H1 (cell line): ENCODE data around the gene DOCK3. TPM values are rescaled to one million over a fixed set of nuclear protein-coding genes. Genes with fewer than 3 reads are reported as not detected.

ENCODE experiments used
- CTCF ChIA-PET: fragments of 300-600 bp; sonication (Branson Sonifier 250); formaldehyde crosslinking; loops from one replicate; lab custom pipeline; 2021; ENCODE audit not compliant: partially characterized antibody; lab: Charles Lee
- POLR2A ChIA-PET: fragments of 300-600 bp; sonication (Branson Sonifier 250); formaldehyde crosslinking; loops from one replicate; lab custom pipeline; 2021; ENCODE audit warnings: inconsistent platforms; ENCODE audit not compliant: partially characterized antibody; lab: Charles Lee
- DNase-seq, 2 experiments: peaks; one replicate each; pipeline versions ENCODE4 v3.0.0 to v3.0.0-alpha.2; 2010 to 2022; ENCODE audit warnings: low spot score in 2 of 2, low read depth in 1 of 2, mixed read lengths in 1 of 2
- FAIRE-seq: peaks from 2 replicates; lab custom pipeline; 2011; peaks lifted over from hg19 to GRCh38; lab: Jason Lieb, UNC
- H2AFZ ChIP-seq: 2 replicates; pipeline ENCODE4 v1.8.1; 2012; ENCODE audit warnings: low read length, inconsistent platforms
- H2AK5ac ChIP-seq: 2 replicates; pipeline ENCODE4 v1.6.1; 2013; ENCODE audit warnings: low read depth, low read length
- H2BK120ac ChIP-seq: replicated peaks from 2 replicates; pipeline ENCODE3; 2013; ENCODE audit warnings: low read depth, low read length, inconsistent platforms
- H2BK12ac ChIP-seq: 2 replicates; pipeline ENCODE4 v1.6.1; 2013; ENCODE audit warnings: low read depth, low read length
- H2BK15ac ChIP-seq: 2 replicates; pipeline ENCODE4 v1.6.1; 2013; ENCODE audit warnings: low read length
- H2BK20ac ChIP-seq: 2 replicates; pipeline ENCODE4 v1.6.1; 2013; ENCODE audit warnings: low read length
- H2BK5ac ChIP-seq: 2 replicates; pipeline ENCODE4 v1.6.1; 2013; ENCODE audit warnings: low read depth, low read length
- H3K14ac ChIP-seq: 2 replicates; pipeline ENCODE4 v1.6.1; 2013; ENCODE audit warnings: inconsistent platforms; ENCODE audit not compliant: insufficient read length
- H3K18ac ChIP-seq: 2 replicates; pipeline ENCODE4 v1.6.1; 2013; ENCODE audit warnings: low read length; ENCODE audit errors: extremely low read depth
- H3K23ac ChIP-seq: 2 replicates; pipeline ENCODE4 v1.6.1; 2013; ENCODE audit warnings: inconsistent platforms; ENCODE audit not compliant: insufficient read length
- H3K23me2 ChIP-seq: 2 replicates; pipeline ENCODE4 v1.6.1; 2013; ENCODE audit warnings: low read depth, low read length
- H3K27ac ChIP-seq: 2 replicates; pipeline ENCODE4 v1.6.1; 2011; ENCODE audit warnings: low read depth, low read length, inconsistent platforms
- H3K27me3 ChIP-seq, 4 experiments: replicated peaks in 1 of 4; 1 replicate in 1 of 4; 2 replicates in 3 of 4; pipeline versions ENCODE4 v1.6.1 to v1.8.1; 2011 to 2013; ENCODE audit warnings: low read length in 3 of 4, mild to moderate bottlenecking in 3 of 4, inconsistent platforms in 2 of 4, mixed read lengths in 2 of 4, moderate library complexity in 1 of 4; ENCODE audit not compliant: control insufficient read depth in 3 of 4, insufficient read depth in 3 of 4; ENCODE audit errors: extremely low read depth in 1 of 4
- H3K36me3 ChIP-seq, 4 experiments: 2 replicates each; pipeline versions ENCODE4 v1.6.1 to v1.8.1; 2011 to 2013; ENCODE audit warnings: mild to moderate bottlenecking in 4 of 4, low read length in 3 of 4, moderate library complexity in 2 of 4, control low read depth in 1 of 4, inconsistent platforms in 1 of 4; ENCODE audit not compliant: insufficient read depth in 4 of 4, control insufficient read depth in 2 of 4
- H3K4ac ChIP-seq: replicated peaks from 2 replicates; pipeline ENCODE3; 2013; ENCODE audit warnings: low read length, low read depth, mixed read lengths, inconsistent platforms; ENCODE audit not compliant: insufficient read length
- H3K4me1 ChIP-seq, 4 experiments: replicated peaks in 1 of 4; 1 replicate in 1 of 4; 2 replicates in 3 of 4; pipeline versions ENCODE4 v1.6.1 to v1.8.1; 2011 to 2013; ENCODE audit warnings: low read length in 3 of 4, inconsistent platforms in 2 of 4, mixed read lengths in 1 of 4; ENCODE audit not compliant: insufficient read depth in 4 of 4, control insufficient read depth in 3 of 4
- H3K4me2 ChIP-seq, 2 experiments: 2 replicates each; pipeline versions ENCODE4 v1.6.1 to v1.8.1; 2011 to 2013; ENCODE audit warnings: low read depth in 2 of 2, low read length in 2 of 2, control low read depth in 1 of 2, inconsistent platforms in 1 of 2, mild to moderate bottlenecking in 1 of 2; ENCODE audit not compliant: insufficient read depth in 1 of 2
- H3K4me3 ChIP-seq, 4 experiments: fragments of 200-600, 300-600 bp in 1 of 4; sonication (generic), shearing (Covaris generic), sonication (Bioruptor Twin) in 1 of 4; 2 replicates each; pipeline versions ENCODE4 v1.5.1 to v1.8.1; 2011 to 2016; ENCODE audit warnings: low read length in 4 of 4, low read depth in 3 of 4, control low read depth in 2 of 4, inconsistent platforms in 2 of 4, mild to moderate bottlenecking in 2 of 4, mixed read lengths in 1 of 4, moderate library complexity in 1 of 4; ENCODE audit not compliant: insufficient read depth in 2 of 4; ENCODE audit errors: extremely low read depth in 1 of 4
- H3K56ac ChIP-seq: replicated peaks from 2 replicates; pipeline ENCODE3; 2013; ENCODE audit warnings: low read depth, mild to moderate bottlenecking, mixed read lengths, low read length, inconsistent platforms; ENCODE audit not compliant: insufficient read length
- H3K79me1 ChIP-seq: 2 replicates; pipeline ENCODE4 v1.6.1; 2013; ENCODE audit warnings: low read depth, low read length, control low read depth
- H3K79me2 ChIP-seq, 2 experiments: 2 replicates each; pipeline versions ENCODE4 v1.6.1 to v1.8.1; 2012 to 2013; ENCODE audit warnings: low read length in 2 of 2, mild to moderate bottlenecking in 2 of 2, inconsistent platforms in 1 of 2; ENCODE audit not compliant: insufficient read depth in 2 of 2, control insufficient read depth in 1 of 2
- H3K9ac ChIP-seq, 4 experiments: replicated peaks in 1 of 4; 1 replicate in 1 of 4; 2 replicates in 3 of 4; pipeline versions ENCODE4 v1.6.1 to v1.8.1; 2011 to 2013; ENCODE audit warnings: low read depth in 3 of 4, low read length in 3 of 4, control low read depth in 2 of 4, mild to moderate bottlenecking in 2 of 4, moderate library complexity in 2 of 4, inconsistent platforms in 1 of 4; ENCODE audit errors: extremely low read depth in 1 of 4
- H3K9me3 ChIP-seq, 2 experiments: 2 replicates each; pipeline versions ENCODE4 v1.6.1 to v1.8.1; 2012 to 2013; ENCODE audit warnings: mild to moderate bottlenecking in 2 of 2, moderate library complexity in 2 of 2, control low read depth in 1 of 2, inconsistent platforms in 1 of 2, low read depth in 1 of 2, low read length in 1 of 2, mixed read lengths in 1 of 2; ENCODE audit not compliant: insufficient read depth in 2 of 2
- H4K20me1 ChIP-seq, 2 experiments: replicated peaks in 1 of 2; 2 replicates each; pipeline versions ENCODE3 to v1.8.1; 2011 to 2013; ENCODE audit warnings: inconsistent platforms in 2 of 2, low read length in 2 of 2, mild to moderate bottlenecking in 1 of 2; ENCODE audit not compliant: insufficient read depth in 2 of 2, control insufficient read depth in 1 of 2
- H4K5ac ChIP-seq: 2 replicates; pipeline ENCODE4 v1.6.1; 2013; ENCODE audit warnings: low read length, low read depth, mixed read lengths, inconsistent platforms; ENCODE audit not compliant: insufficient read length
- H4K8ac ChIP-seq: 2 replicates; pipeline ENCODE4 v1.8.0; 2013; ENCODE audit warnings: mild to moderate bottlenecking, moderate library complexity, low read length, inconsistent platforms; ENCODE audit not compliant: insufficient read depth; ENCODE audit errors: extremely low read depth
- H4K91ac ChIP-seq: replicated peaks from 2 replicates; pipeline ENCODE3; 2013; ENCODE audit warnings: low read length, mixed read lengths, inconsistent platforms; ENCODE audit not compliant: insufficient read length
- SP1 ChIP-seq: IDR thresholded peaks from 2 replicates; pipeline ENCODE4 v1.6.1; 2011; ENCODE audit warnings: low read depth, low read length
- WGBS, 2 experiments: shearing (Covaris generic) in 1 of 2; methylation state at CpG; one replicate each; pipeline versions ENCODE4 v1.1.6 to v1.1.7; 2013 to 2015; ENCODE audit warnings: low lambda C conversion rate in 2 of 2, mixed read lengths in 2 of 2, inconsistent platforms in 1 of 2, low coverage in 1 of 2, missing lambda C conversion rate in 1 of 2; ENCODE audit not compliant: insufficient replicate concordance in 2 of 2, insufficient coverage in 1 of 2, insufficient read length in 1 of 2; ENCODE audit errors: extremely low coverage in 1 of 2, missing lambda C conversion rate in 1 of 2; 5-methylcytosine and 5-hydroxymethylcytosine counted together
- polyA plus RNA-seq, 7 experiments: library from polyadenylated mRNA; depleted of rRNA in 3 of 7; stranded (reverse) in 5 of 7; unstranded in 2 of 7; fragments of >200 nt in 5 of 7; fragments of 200-250 nt in 2 of 7; gene quantifications; 1 replicate in 5 of 7; 2 replicates in 1 of 7; 4 replicates in 1 of 7; pipeline versions ENCODE4 v1.2.1 to v1.2.3, GENCODE V29; 2011 to 2013; ENCODE audit warnings: missing spikeins in 2 of 7, mixed read lengths in 2 of 7
- total RNA-seq: library from RNA; stranded (reverse); fragmentation: NEBNext Ultra II Directional; extraction: Animal tissue kit (Norgen Biotek cat#: 25700); gene quantifications from 2 replicates; pipeline ENCODE4 v1.2.1, GENCODE V29; 2021

DOCK3 gene
- total and polyA plus RNA-seq, 2 of the 8 experiments (the other 6 are each of a cell fraction or from before 2014, with no cell fraction given): 2.7 to 5.0 TPM

- peaks cover 4% of the 10 kb centered on the region in 2 experiments for H4K20me1 ChIP-seq
- no peak overlapping the region for H3K56ac ChIP-seq
- no peak overlapping the region for H2AFZ ChIP-seq
- peaks cover 5 to 17% of the 10 kb centered on the region in 2 experiments for H3K79me2 ChIP-seq
- no peak overlapping the region for H2BK12ac ChIP-seq
- no peak overlapping the region for H3K4ac ChIP-seq
- no peak overlapping the region for H2BK5ac ChIP-seq
- peaks cover 0 to 9% (median 2%) of the 10 kb centered on the region in 4 experiments; a peak in 6 of 7 replicates for H3K4me1 ChIP-seq
- H3K9me3 ChIP-seq: no peaks in the 10 kb centered on the region
- H3K27me3 ChIP-seq: no peaks in the 10 kb centered on the region
- H4K8ac ChIP-seq: no peak overlapping the region
- WGBS, 2 experiments: 95% methylated on average over 12 of the region's 18 CpGs; no CpG with 5 or more reads in 1 of the 2 experiments
- no peak overlapping the region for H2BK120ac ChIP-seq
- H3K4me3 ChIP-seq: no peak overlapping the region
- no peaks in the 10 kb centered on the region for H3K79me1 ChIP-seq
- H3K23me2 ChIP-seq: peaks cover 3% of the 10 kb centered on the region; the same call in 1 of the 2 replicates
- FAIRE-seq (no peak), DNase-seq (no peak)
- ChIA-PET CTCF (interaction anchor here (1.5 to 6.8 kb wide), 3 partner anchors 8 to 11 kb away, joined by 3 to 24 read pairs (median 14); partner anchors contain the start of gene RBM15B), POLR2A (no interaction called here)
- H3K27ac ChIP-seq: no peak overlapping the region
- peaks cover 0 to 8% (median 1%) of the 10 kb centered on the region in 4 experiments; a peak in 5 of 8 replicates for H3K36me3 ChIP-seq
- no peak overlapping the region for H3K14ac ChIP-seq
- no peak overlapping the region for H2BK20ac ChIP-seq
- H2AK5ac ChIP-seq: no peak overlapping the region
- no peak overlapping the region for H4K5ac ChIP-seq
- no peak overlapping the region for H3K9ac ChIP-seq
- no peak for TF ChIP-seq SP1
- H3K18ac ChIP-seq: no peak overlapping the region
- H3K23ac ChIP-seq: no peak overlapping the region
- H3K4me2 ChIP-seq: no peak overlapping the region
- H4K91ac ChIP-seq: no peak overlapping the region
- no peak overlapping the region for H2BK15ac ChIP-seq
These were observed 706.6 kb downstream of the DOCK3 start for GRCh38 chr3:51381333-51381705.
